ENCODE data around the gene SSC4D. TPM values are rescaled to one million over a fixed set of nuclear protein-coding genes. Genes with fewer than 3 reads are reported as not detected.
"Not testable (repeated sequence)": the region's sequence is repeated elsewhere in the genome, so short reads cannot be mapped to it uniquely, and the experiment has no call there.

Gene SSC4D
- total and polyA plus RNA-seq, 4 experiments from 2014 or later: 0.31 TPM; not detected in 3

DNA sequence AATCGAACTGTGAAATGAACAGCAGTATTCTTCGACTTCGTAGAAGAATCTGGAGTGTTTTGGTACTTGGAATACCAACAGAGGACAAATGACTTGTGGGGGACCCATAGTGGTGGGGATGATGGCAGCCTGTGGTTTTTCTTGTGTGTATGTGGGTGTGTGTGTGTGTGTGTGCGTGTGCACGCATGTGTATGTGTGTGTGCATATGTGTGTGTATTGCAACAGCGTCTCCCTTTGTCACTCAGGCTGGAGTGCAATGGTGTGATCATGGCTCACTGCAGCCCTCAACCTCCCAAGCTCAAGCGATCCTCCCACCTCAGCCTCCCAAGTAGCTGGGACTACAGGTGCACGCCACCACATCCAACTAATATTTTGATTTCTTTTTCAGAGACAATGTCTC lies 41.3 kb downstream of the SSC4D start:
- peaks cover 6 to 12% (median 10%) of the 10 kb centered on the region in 4 donors for H3K4me1 Mint-ChIP-seq

DNA sequence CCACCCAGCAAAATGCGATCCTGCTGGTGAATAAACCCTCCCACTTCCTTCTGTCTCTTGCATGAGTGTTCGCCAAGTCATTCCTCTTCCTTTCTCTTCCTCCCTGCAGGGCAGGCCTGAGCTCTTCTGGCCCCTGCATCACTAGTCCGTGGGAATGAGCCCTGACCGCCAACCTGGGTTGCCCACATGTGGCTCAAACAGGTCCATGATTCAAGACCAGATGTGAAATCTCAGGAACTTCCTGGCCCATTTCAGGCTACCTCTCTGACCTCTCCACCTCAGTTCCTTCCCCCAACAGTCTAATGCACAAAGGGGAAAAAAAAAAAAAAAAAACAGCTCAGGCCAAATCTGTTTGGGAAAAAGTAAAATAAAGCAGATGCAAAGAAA lies 45.3 kb downstream of the SSC4D start:
- Histone ChIP-seq H3K36me3 (ENCODE audit: insufficient read depth, low read length) (no peaks in the 10 kb centered on the region), H3K27me3 (ENCODE audit: insufficient read depth, low read length) (no peaks in the 10 kb centered on the region), H3K9me3 (ENCODE audit: control insufficient read depth in 1 of 2, low read length in 2 of 2) (no peaks in the 10 kb centered on the region), H3K4me3 (ENCODE audit: low read length in 2 of 2) (no peak overlapping the region), H3K4me1 (ENCODE audit: insufficient read depth, low read length) (peaks cover 14% of the 10 kb centered on the region), H3K27ac (ENCODE audit: low read depth, low read length) (no peak overlapping the region)
- Mint-ChIP-seq H3K4me1 (peaks cover 9 to 19% (median 15%) of the 10 kb centered on the region in 4 donors), H3K27ac (peak overlapping the region in 2 of 7 donors; percentile 39 to 77), H3K9me3 (no peaks in the 10 kb centered on the region), H3K27me3 (peaks cover 0 to 3% of the 10 kb centered on the region in 2 donors), H3K36me3 (peaks cover 0 to 3% of the 10 kb centered on the region in 2 donors), H3K4me3 (peak overlapping the region in 2 of 8 donors; percentile 33 to 58)
- no peak for DNase-seq
- POLR2A ChIA-PET (ENCODE audit: partially characterized antibody): interaction anchor here (1.2 kb wide), 1 partner anchor 46 kb away, joined by 5 read pairs; no protein-coding TSS in a partner anchor
- CTCF ChIA-PET (ENCODE audit: partially characterized antibody): interaction anchor here (0.7 to 1.7 kb wide), 2 partner anchors 29 to 46 kb away, joined by 3 to 5 read pairs; no protein-coding TSS in a partner anchor
- intact Hi-C loops (cut with micrococcal nuclease): no loop called here

More for the DNA sequence above, 41.3 kb downstream of the SSC4D start:
- no peak overlapping the region for H3K4me3 Mint-ChIP-seq
- no peak overlapping the region for H3K27ac Mint-ChIP-seq
- DNase-seq: no peak
- Histone ChIP-seq H3K9me3 (ENCODE audit: control insufficient read depth in 1 of 2, low read length in 2 of 2) (no peaks in the 10 kb centered on the region), H3K4me1 (ENCODE audit: insufficient read depth, low read length) (peaks cover 8% of the 10 kb centered on the region), H3K27ac (ENCODE audit: low read depth, low read length) (no peak overlapping the region), H3K36me3 (ENCODE audit: insufficient read depth, low read length) (no peaks in the 10 kb centered on the region), H3K27me3 (ENCODE audit: insufficient read depth, low read length) (no peaks in the 10 kb centered on the region), H3K4me3 (ENCODE audit: low read length in 2 of 2) (no peak overlapping the region)
- no peaks in the 10 kb centered on the region for H3K9me3 Mint-ChIP-seq
- POLR2A ChIA-PET (ENCODE audit: partially characterized antibody): no interaction called here
- no peaks in the 10 kb centered on the region for H3K36me3 Mint-ChIP-seq
- CTCF ChIA-PET (ENCODE audit: partially characterized antibody): no interaction called here
- intact Hi-C loops (cut with micrococcal nuclease): no loop called here
- H3K27me3 Mint-ChIP-seq: peaks cover 4 to 9% of the 10 kb centered on the region in 2 donors

- H3K27me3 ChIP-seq (ENCODE audit: insufficient read depth, low read length); intact Hi-C loops (cut with micrococcal nuclease); POLR2A ChIA-PET (ENCODE audit: partially characterized antibody); H3K9me3 Mint-ChIP-seq; H3K4me3 ChIP-seq (ENCODE audit: low read length in 2 of 2); H3K27me3 Mint-ChIP-seq; H3K9me3 ChIP-seq (ENCODE audit: control insufficient read depth in 1 of 2, low read length in 2 of 2); H3K36me3 Mint-ChIP-seq; DNase-seq; H3K27ac ChIP-seq (ENCODE audit: low read depth, low read length); H3K36me3 ChIP-seq (ENCODE audit: insufficient read depth, low read length): not testable (repeated sequence)
- H3K4me3 Mint-ChIP-seq: peak overlapping the region in 1 of 8 donors; percentile 15
- H3K4me1 Mint-ChIP-seq: peaks cover 9 to 21% (median 16%) of the 10 kb centered on the region in 4 donors
- peak overlapping the region in 1 of 7 donors; percentile 77 for H3K27ac Mint-ChIP-seq
- CTCF ChIA-PET (ENCODE audit: partially characterized antibody): interaction anchor here (1.7 kb wide), 1 partner anchor 45 kb away, joined by 5 read pairs; no protein-coding TSS in a partner anchor
- peaks cover 14% of the 10 kb centered on the region for H3K4me1 ChIP-seq (ENCODE audit: insufficient read depth, low read length)
Measured at GRCh38 chr7:76363754-76364153, 45.7 kb downstream of the SSC4D start.

DNA sequence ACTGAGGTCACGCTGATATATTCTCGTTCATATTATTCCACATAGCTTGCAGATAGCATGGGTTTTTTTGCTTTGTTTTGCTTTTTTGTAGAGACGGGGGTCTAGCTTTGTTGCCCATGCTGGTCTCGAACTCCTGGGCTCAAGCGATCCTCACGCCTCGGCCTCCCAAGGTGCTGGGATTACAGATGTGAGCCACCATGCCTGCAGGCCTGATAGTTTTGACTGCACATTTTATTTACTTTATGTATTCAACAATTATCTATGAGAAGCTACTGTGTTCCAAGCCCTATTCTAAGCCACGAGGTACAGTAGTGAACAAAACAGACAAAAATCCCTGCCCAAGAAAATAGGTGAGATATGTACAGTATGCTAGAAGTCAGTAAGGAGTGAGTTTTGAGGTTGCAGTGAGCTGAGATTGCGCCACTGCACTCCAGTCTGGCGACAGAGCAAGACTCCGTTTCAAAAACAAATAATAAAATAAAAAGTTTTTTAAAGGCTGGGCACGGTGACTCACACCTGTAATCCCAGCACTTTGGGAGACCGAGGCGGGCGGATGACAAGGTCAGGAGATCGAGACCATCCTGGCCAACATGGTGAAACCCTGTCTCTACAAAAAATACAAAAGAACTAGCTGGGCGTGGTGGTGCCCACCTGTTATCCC lies 49.4 kb downstream of the SSC4D start:
- Mint-ChIP-seq H3K4me1 (peaks cover 27 to 48% (median 38%) of the 10 kb centered on the region in 4 donors), H3K36me3 (peaks cover 10 to 25% of the 10 kb centered on the region in 2 donors), H3K27ac (peak overlapping the region; percentile 87 to 98 (median 96)), H3K4me3 (peak overlapping the region; percentile 86 to 99 (median 92)), H3K9me3 (no peaks in the 10 kb centered on the region), H3K27me3 (no peaks in the 10 kb centered on the region)
- peak overlapping the region; percentile 14 to 51 for H3K4me3 ChIP-seq (ENCODE audit: low read length in 2 of 2)
- H3K4me1 ChIP-seq (ENCODE audit: insufficient read depth, low read length): peaks cover 41% of the 10 kb centered on the region
- no peaks in the 10 kb centered on the region for H3K9me3 ChIP-seq (ENCODE audit: control insufficient read depth in 1 of 2, low read length in 2 of 2)
- CTCF ChIA-PET (ENCODE audit: partially characterized antibody): interaction anchor here (0.6 to 5.5 kb wide), 12 partner anchors 10 to 1388 kb away, joined by 3 to 40 read pairs (median 6); no protein-coding TSS in a partner anchor
- intact Hi-C loops (cut with micrococcal nuclease): loop anchor here (1.0 to 2.0 kb wide), 10 partner anchors 33 to 482 kb away; partner anchors contain the start of genes HSPB1 and POR
- POLR2A ChIA-PET (ENCODE audit: partially characterized antibody): interaction anchor here (0.9 to 6.7 kb wide), 5 partner anchors 33 to 193 kb away, joined by 4 to 128 read pairs (median 11); no protein-coding TSS in a partner anchor
- no peak overlapping the region for H3K27ac ChIP-seq (ENCODE audit: low read depth, low read length)
- H3K36me3 ChIP-seq (ENCODE audit: insufficient read depth, low read length): no peaks in the 10 kb centered on the region
- no peaks in the 10 kb centered on the region for H3K27me3 ChIP-seq (ENCODE audit: insufficient read depth, low read length)
- no peak for DNase-seq

GRCh38 chr7:76359111-76359977 lies 50.2 kb downstream of the SSC4D start:
- Mint-ChIP-seq H3K27ac (peak overlapping the region; percentile 91 to 98 (median 97)), H3K27me3 (no peaks in the 10 kb centered on the region), H3K4me1 (peaks cover 29 to 51% (median 39%) of the 10 kb centered on the region in 4 donors), H3K36me3 (peaks cover 17 to 30% of the 10 kb centered on the region in 2 donors), H3K4me3 (peak overlapping the region; percentile 86 to 99 (median 92)), H3K9me3 (no peaks in the 10 kb centered on the region)
- Histone ChIP-seq H3K4me1 (ENCODE audit: insufficient read depth, low read length) (peaks cover 43% of the 10 kb centered on the region), H3K9me3 (ENCODE audit: control insufficient read depth in 1 of 2, low read length in 2 of 2) (no peaks in the 10 kb centered on the region), H3K36me3 (ENCODE audit: insufficient read depth, low read length) (no peaks in the 10 kb centered on the region), H3K27ac (ENCODE audit: low read depth, low read length) (peak overlapping the region; percentile 94), H3K27me3 (ENCODE audit: insufficient read depth, low read length) (no peaks in the 10 kb centered on the region), H3K4me3 (ENCODE audit: low read length in 2 of 2) (peak overlapping the region; percentile 14 to 51)
- POLR2A ChIA-PET (ENCODE audit: partially characterized antibody): interaction anchor here (0.8 to 6.7 kb wide), 13 partner anchors 10 to 311 kb away, joined by 3 to 128 read pairs (median 6); partner anchors contain the start of genes HSPB1, MDH2 and STYXL1
- DNase-seq: peak; percentile 95 to 97 (median 96)
- CTCF ChIA-PET (ENCODE audit: partially characterized antibody): interaction anchor here (0.6 to 5.5 kb wide), 14 partner anchors 9 to 182 kb away, joined by 3 to 40 read pairs (median 5); no protein-coding TSS in a partner anchor
- intact Hi-C loops (cut with micrococcal nuclease): loop anchor here (1.0 to 2.0 kb wide), 10 partner anchors 34 to 481 kb away; partner anchors contain the start of genes HSPB1 and POR

GRCh38 chr7:76358481-76359110 lies 50.9 kb downstream of the SSC4D start, which contains the start of gene YWHAG:
YWHAG (minus strand) TSS chr7:76358991; CDS start chr7:76358808, 183 bp downstream.
- Histone ChIP-seq H3K4me1 (ENCODE audit: insufficient read depth, low read length) (peaks cover 45% of the 10 kb centered on the region), H3K4me3 (ENCODE audit: low read length in 2 of 2) (peak within 1 kb of the TSS; percentile 51 to 80), H3K27me3 (ENCODE audit: insufficient read depth, low read length) (no peaks in the 10 kb centered on the region), H3K27ac (ENCODE audit: low read depth, low read length) (peak within 1 kb of the TSS; percentile 94), H3K36me3 (ENCODE audit: insufficient read depth, low read length) (no peaks in the 10 kb centered on the region), H3K9me3 (ENCODE audit: control insufficient read depth in 1 of 2, low read length in 2 of 2) (no peaks in the 10 kb centered on the region)
- CTCF ChIA-PET (ENCODE audit: partially characterized antibody): interaction anchor here (0.6 to 5.5 kb wide), 8 partner anchors 8 to 180 kb away, joined by 3 to 40 read pairs (median 5); no protein-coding TSS in a partner anchor
- POLR2A ChIA-PET (ENCODE audit: partially characterized antibody): interaction anchor here (0.8 to 6.7 kb wide), 14 partner anchors 9 to 310 kb away, joined by 3 to 128 read pairs (median 6); partner anchors contain the start of genes HSPB1, MDH2 and STYXL1
- DNase-seq: peak in 4 of 5 donors; percentile 88 to 91 (median 89)
- no peaks in the 10 kb centered on the region for H3K27me3 Mint-ChIP-seq
- peaks cover 27 to 47% (median 37%) of the 10 kb centered on the region in 4 donors for H3K4me1 Mint-ChIP-seq
- H3K27ac Mint-ChIP-seq: peak within 1 kb of the TSS; percentile 91 to 100 (median 98)
- peak within 1 kb of the TSS; percentile 94 to 99 (median 97) for H3K4me3 Mint-ChIP-seq
- H3K36me3 Mint-ChIP-seq: peaks cover 17 to 30% of the 10 kb centered on the region in 2 donors
- intact Hi-C loops (cut with micrococcal nuclease): loop anchor here (1.0 to 2.0 kb wide), 11 partner anchors 12 to 480 kb away; partner anchors contain the start of genes HSPB1 and POR
- H3K9me3 Mint-ChIP-seq: no peaks in the 10 kb centered on the region
